DMS53 treated with DMSO at 0.1 percent for 48 hours (cell line): ENCODE measurements around the gene NOM1.

Source experiments
- DNase-seq: peaks from one replicate; lab custom pipeline; 2025; ENCODE audit not compliant: unreplicated experiment; lab: John Stamatoyannopoulos, UW

NOM1 gene

DNA sequence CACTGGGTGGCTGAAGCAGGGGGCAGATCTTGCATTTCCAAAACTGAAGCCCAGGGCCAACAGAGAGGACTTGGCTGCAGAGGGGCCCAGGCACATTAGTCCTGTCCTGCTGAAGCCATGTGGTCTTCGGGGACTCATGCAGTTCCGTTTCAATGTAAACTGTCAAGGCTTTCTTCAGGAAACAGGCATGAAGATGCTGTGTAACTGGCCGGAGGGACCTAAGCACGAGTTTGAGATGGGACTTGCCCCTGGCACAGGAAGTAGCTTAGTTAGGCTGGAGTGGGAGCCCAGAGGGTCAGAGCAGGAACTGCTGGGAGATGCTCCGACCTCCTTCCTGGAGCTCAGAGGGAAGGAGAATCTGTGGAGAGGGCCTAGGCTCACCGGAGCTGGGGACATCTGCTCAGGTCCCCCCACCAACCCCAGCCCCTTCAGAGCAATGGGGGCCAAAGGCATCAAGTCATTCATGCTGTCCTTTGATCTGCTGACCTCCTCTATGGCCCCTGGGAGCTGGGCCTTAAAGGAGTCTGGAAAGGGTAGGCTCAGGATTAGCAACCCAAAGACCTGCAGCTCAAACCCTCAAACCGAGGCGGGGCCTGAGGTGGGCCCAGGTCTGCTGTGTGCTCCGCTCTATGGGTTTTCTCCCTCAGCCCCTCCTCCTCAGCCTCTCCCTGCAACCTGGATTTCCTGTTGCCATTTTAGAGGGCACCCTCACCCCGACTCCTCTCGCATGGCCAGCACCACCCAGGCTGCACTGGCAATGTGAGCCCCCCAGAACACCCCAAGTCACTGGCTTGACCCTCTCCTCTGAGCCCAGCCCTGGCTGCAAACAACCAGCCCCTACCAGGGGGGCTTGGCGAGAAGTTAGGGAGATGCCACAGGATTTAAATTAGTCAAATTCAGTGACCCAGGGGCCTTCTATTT is 65.4 kb downstream of the NOM1 start:
- DNase-seq: no peak

DNA sequence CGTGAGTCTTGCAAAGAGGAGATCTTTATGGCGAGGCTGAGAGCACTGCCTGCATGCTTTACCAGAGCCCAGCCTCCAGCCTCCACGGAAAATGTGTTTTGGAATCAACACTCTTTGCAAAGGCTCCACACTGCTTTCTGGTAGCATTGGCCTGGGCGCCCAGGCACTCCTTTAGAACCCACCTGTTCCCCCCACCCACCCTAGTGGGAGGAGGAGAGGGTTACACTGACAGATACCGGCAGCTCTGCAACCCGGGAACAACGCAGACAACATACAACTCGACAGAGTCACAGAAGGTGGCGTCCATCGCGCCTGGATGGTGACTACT is 66.5 kb downstream of the NOM1 start:
- no peak for DNase-seq

DNA sequence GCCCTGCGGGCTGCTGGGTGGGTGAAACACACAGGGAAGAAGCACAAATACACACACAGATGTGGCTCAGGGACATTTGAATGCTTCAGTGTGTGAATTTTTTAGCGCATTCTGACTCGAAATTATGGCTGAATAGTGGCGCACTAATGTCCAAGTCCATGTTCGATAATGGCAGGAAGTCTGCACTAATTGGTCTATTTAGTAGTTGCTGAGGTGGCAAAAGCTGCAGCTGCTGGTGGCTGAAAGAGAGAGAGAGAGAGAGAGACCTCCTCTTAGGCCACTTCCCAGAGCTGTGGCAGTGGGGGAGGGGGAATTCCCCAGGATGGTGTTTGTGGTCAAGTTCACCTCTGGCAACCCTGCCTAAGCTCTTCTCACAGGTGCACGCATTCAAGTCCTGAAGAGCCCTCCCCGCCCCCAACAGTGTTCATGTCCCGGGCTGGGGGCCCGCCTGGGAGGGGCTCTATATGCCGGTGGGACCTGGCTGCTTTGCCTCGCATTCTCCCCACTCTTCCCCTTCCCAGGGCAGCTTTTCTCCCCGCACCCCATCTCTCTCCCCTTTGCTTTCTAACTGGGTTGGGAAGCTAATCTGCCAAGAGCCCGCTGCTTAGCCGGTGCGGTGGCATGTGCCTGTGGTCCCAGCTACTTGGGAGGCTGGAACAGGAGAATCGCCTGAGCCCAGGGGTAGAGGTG is 67.0 kb downstream of the NOM1 start:
- no peak for DNase-seq

DNA sequence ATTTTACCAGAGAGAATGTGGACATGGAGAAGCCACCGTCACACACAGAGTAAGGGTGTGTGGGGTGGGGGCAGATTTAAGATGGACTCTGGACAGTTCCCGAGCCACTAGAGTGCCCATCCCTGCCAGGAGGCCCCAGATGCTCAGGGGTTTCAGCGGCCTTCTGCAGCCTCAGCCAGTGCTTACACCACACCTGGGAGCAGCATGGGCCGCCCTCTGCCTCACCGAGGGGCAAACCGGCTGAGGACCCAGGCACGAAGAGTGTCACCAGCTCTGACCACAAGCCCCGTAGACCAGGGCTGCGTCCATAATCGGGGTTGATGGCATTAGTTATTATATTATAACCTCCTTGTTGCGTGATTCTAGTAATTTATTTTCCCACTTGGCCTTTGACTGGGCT is 67.6 kb downstream of the NOM1 start:
- DNase-seq: no peak

DNA sequence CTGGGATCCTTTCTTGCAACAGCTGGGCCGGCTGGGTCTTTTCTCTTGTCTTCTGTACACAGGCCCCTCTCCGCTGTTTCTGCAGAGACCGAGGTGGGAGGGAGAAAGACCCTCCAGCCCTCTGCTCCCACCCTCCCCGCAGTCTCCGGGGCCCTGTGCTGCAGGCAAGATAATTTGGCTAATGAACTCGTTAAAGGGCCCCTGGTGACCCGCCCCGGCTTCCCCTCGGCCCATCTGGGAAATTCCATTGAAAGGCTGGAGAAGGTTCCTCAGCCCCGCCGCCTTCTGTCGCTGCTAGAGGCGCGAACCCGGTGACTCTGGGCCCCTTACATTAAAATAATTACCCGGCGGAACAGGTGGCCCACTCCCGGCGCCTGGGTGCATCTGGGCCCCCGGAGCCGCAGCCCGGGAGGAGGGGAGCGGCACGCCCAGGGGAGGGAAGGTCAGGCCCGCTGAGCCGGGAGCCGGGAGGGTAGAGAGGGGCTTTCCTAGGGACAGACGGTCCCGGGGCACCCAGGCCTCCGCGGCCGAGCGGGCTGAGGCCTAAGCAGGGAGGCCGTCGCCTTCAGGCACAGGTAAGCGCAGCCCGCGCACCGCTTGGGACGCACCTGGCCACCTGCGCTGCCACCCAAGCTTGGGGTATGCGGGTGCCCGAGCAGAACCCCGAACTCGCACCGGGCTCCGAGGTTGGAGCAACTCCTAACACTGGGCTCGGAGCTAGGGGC is 68.3 kb downstream of the NOM1 start:
- no peak for DNase-seq

DNA sequence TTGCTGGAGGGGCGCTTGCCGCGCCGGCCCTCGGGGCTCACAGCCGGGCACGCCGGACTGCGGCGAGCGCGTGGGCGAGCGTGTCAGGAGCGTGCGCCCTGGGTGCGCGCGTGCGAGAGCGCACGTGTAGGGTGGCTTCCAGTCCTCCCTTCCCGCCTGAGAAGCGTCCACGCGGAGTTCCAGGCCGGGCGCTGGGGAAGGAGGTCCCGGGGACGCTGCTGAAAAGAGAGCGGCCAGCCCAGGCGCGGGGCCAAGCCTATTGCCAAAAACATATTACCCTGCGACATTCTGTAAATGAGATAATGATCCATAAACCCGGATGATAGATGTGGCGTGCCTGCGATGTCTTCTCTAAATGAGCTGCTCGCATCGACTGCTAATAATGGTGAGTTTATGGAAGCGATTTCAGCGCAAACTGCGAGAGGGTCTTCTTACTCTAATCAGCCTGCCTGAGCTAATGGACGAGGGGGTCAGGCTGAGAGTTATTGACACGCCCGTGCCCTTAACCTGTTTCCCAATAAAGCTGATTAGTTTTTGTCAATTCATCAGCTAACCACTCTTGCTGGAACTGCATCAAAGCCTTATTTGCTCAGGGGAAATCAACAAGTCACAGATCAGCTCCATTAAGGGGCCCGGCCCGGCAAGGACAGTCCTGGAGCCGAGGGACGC is 69.0 kb downstream of the NOM1 start:
- no peak for DNase-seq

DNA sequence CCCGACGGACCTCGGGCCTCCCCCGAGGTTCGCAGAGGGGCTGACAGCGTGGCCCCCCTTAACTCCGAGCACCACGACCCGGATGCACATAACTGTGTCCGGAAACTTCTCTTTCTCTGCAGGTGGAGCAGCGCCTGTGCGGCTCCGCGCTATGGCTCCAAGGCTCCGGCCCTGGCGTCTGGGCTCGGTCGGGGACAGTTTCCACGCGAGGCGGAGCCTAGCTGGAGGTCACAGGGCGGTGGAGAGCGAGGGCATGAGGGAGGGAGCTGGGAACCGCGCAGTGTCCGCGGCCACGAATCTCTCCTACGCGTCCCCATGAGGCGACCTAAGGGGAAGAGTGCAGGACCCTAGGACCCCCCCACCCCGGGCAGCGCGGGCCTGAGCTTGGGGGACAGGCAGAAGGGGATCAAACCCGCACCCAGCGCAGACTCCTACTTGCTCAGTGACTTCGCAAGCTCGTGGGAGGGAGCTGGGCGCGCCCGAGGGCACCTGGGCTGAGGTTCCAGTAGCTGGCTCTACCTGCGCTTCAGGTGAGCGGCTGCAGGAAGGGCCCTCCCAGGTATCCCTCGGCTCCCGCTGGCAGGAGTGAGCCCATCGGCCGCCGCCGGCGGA is 69.6 kb downstream of the NOM1 start:
- no peak for DNase-seq

DNA sequence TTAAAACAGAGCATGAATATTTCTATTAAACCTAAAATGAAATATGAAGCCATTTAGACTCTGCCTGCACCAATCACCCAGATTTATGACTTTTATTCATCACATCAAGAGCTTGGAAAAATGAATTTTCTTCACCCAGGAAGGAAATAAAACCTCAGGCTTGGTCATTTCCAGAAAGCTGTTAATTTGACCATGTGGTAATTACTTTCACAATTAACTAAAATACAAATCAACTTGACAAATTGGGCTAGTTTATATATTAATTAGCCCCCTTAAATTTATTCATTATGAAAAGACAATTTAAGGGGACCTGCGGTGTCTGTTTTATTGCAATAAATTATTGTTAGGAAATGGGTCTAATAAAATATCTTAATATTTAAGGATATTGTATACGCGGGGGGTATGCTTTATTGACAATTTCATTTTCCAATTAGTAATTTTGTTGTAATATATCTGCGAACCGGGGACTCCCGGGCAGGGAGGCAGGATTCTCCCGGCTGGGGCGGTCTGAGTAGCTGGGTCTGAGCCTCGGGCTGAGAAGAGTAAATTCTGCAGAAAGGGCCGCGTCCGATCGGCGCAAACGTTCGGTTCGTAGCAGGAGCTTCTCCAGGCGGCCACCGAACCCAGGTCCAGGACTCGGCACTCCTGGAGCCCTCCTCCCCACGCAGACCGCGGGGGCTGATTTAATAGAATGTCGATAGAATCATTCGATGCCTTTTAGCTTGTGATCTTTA is 70.4 kb downstream of the NOM1 start:
- DNase-seq: no peak

DNA sequence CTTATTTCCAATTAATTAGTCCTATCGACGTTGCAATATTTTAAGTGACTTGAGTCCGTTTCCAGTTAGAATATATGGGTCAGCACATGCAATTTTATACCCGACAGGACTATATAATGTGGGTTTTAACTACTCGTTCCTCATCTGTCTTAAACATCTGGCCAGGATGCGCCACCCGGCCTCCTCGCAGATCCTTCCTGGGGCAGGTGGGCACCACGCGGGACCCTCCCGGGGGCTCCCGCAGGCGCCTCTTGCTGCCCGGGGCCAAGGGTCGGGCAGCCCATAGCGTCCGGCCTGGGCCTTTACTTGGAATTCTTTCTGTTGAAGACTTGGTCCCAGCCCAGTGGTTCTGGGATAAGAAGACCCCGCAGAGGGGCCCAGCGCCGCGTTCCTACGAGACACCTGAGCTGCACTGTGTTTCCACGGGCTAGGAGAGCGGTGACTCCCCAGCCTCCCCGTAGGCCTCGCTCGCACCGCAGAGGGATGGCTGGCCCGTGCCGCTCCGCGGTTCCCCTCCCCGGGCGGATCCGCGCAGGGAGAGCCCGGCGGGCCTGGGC is 71.1 kb downstream of the NOM1 start:
- DNase-seq: no peak

DNA sequence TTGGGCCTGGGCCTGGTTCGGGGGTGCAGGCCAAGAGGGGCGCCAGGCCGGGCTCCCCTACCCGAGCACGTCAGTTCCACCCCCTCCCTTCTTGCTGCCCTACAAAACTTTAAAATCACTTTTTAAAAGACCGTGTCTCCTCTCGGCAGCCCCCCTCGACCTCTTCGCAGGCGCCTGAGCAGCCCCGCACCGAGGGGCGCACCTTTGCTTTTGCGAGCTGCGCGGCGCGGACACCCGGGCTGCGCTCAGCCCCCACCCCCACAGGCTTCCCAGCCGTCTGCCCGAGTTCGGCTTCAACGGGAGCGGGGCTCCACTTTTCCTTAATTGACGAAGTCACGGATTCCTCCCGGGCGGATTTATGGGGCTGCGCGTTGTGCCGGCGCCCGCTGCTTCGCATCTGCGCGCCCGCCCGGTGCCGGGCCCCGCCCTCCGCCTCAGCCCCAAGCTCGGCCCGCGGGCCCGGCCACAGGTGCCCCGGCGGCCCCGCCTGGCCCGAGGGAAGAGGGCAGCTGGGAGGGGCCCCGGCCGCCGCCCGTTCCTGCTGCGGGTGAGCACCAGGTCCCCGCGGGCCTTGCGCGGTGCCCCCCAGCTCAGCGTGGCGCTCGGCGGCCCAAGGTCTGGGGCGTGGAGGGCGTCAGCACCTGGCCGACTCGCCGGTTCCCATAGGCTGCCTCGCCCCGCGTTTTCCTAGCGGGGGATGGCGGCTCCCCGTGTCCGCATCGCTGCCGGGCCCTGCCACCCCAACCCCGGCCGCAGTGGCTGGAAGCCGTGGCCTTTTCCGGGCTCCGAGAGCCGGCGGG is 71.8 kb downstream of the NOM1 start:
- no peak for DNase-seq

DNA sequence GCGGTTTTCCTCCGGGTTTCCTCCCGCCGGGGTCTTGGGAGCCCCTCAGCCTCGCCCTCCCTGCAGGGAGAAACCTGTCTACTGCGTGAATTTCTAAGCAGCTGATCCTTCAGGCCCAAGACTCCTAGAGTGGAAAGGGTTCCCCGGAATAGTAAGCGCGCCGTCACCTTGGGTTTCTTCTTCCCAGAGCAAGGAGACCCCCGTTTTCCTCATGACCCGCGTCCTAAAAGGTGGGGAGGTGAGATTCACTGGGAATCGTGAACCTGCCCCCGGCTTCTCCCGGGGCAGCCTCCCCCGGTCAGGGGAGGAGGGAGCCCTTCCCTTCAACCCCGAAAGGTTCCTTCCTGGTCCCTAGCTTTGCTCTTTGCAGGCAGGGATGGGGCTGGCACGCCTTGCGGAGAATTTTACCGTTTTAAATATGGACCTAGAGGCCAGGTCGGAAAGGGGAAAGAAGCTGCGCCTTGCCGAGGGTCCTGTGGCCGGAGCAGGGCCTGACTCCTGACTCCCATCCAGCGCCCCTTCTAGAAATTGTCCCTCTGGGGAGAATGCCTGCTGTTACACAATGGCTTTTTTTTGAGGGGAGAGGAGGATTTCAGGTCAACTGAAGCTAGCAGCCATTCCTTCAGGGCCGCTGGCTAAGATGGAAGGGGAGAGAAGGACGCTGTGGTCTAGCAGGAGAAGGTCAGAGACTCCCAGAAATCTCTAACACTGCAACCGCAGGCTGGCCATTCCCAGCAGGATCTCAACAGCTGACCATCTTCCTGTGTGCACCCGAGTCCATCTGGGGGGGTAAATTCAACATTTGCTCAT is 72.6 kb downstream of the NOM1 start:
- DNase-seq: no peak
